Measurements from ENCODE around the gene AZU1. TPM values are rescaled to one million over a fixed set of nuclear protein-coding genes. Genes with fewer than 3 reads are reported as not detected.
"Not testable (repeated sequence)": the region's sequence is repeated elsewhere in the genome, so short reads cannot be mapped to it uniquely, and the experiment has no call there.

Gene AZU1
- total RNA-seq, 2 experiments from 2014 or later = not detected

DNA sequence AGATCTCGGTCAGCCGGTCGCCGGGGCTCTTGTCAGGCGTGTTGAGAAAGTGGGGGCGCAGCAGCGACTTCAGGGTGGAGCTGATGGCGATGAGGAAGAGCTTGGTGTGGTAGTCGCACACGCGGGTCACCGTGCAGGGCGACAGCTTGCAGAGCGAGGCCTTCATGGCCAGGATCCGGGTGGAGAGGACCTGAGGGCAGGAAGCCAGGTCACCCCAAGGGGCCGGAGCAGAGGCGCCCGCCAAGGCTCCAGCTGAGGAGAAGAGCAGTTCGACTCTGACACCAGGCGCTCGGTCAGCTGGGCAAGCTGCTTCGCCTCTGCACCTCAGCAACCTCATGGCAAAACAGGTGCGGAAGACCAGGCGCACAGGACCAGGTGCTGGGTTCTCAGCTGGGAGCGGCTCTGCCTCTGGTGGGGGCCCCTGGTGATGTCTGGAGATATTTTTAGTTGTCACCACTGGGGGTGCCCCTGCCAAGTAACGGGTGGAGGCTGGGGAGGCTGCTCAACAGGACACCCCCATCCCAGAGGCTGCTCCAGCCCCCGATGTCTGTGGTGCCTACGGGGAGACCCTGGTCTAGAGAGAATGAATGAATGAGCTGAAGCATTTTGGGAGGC, 47.7 kb downstream of the AZU1 start:
- ATAC-seq = no peak
- intact Hi-C loops (cut with micrococcal nuclease) = no loop called here
- DNase-seq = no peak
- CTCF ChIA-PET = interaction anchor here (0.7 to 2.5 kb wide), 2 partner anchors 12 to 116 kb away, joined by 3 to 9 read pairs; no protein-coding TSS in a partner anchor
- H3K27me3 Mint-ChIP-seq = no peaks in the 10 kb centered on the region
- H3K27ac Mint-ChIP-seq = no peak overlapping the region
- peaks cover 2% of the 10 kb centered on the region for H3K9me3 Mint-ChIP-seq
- TF ChIP-seq, protein P1, sequence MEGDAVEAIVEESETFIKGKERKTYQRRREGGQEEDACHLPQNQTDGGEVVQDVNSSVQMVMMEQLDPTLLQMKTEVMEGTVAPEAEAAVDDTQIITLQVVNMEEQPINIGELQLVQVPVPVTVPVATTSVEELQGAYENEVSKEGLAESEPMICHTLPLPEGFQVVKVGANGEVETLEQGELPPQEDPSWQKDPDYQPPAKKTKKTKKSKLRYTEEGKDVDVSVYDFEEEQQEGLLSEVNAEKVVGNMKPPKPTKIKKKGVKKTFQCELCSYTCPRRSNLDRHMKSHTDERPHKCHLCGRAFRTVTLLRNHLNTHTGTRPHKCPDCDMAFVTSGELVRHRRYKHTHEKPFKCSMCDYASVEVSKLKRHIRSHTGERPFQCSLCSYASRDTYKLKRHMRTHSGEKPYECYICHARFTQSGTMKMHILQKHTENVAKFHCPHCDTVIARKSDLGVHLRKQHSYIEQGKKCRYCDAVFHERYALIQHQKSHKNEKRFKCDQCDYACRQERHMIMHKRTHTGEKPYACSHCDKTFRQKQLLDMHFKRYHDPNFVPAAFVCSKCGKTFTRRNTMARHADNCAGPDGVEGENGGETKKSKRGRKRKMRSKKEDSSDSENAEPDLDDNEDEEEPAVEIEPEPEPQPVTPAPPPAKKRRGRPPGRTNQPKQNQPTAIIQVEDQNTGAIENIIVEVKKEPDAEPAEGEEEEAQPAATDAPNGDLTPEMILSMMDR (IDR thresholded peaks at IDR 0.05) = no peak
- peaks cover 10% of the 10 kb centered on the region for H3K4me1 Mint-ChIP-seq (ENCODE audit: low read depth)
- no peak overlapping the region for H3K4me3 Mint-ChIP-seq
- H3K36me3 Mint-ChIP-seq (ENCODE audit: low read depth) = peaks cover 5% of the 10 kb centered on the region
- POLR2A ChIA-PET = interaction anchor here (0.9 kb wide), 1 partner anchor 65 kb away, joined by 3 read pairs; no protein-coding TSS in a partner anchor

GRCh38 chr19:876089-876488, 48.5 kb downstream of the AZU1 start:
- Mint-ChIP-seq H3K27me3 (no peaks in the 10 kb centered on the region), H3K36me3 (ENCODE audit: low read depth) (peaks cover 4% of the 10 kb centered on the region), H3K27ac (no peak overlapping the region), H3K4me3 (no peak overlapping the region), H3K4me1 (ENCODE audit: low read depth) (peaks cover 10% of the 10 kb centered on the region), H3K9me3 (peaks cover 2% of the 10 kb centered on the region)
- DNase-seq (no peak), ATAC-seq (no peak)
- ChIA-PET CTCF (interaction anchor here (2.5 kb wide), 1 partner anchor 12 kb away, joined by 9 read pairs; no protein-coding TSS in a partner anchor), POLR2A (interaction anchor here (0.9 kb wide), 1 partner anchor 65 kb away, joined by 3 read pairs; no protein-coding TSS in a partner anchor)
- TF ChIP-seq, protein P1 (IDR thresholded peaks at IDR 0.05) = no peak
- intact Hi-C loops (cut with micrococcal nuclease) = no loop called here

DNA sequence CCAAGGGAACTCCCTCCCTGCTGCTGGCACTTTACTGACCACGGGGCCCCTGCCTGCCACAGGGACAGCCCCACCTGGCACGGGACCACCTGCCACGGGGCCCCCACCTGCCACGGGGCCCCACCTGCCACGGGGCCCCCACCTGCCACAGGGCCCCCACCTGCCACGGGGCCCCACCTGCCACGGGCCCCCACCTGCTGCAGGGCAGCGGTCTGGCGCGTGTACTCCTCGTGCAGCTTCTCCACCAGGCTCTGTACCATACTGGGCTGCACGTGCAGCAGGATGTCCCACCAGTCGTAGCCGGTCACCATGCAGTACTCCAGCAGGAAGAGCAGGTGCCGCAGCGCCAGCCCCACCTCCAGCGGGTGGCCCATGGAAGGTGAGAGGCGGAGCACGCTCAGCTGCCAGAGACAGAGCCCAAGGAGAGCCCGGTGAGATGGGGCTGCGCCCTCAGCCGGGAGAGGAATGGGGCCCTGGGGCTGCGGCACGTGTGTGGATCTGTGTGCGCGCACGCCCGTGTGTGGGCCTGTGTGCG, 49.2 kb downstream of the AZU1 start:
- H3K27me3 Mint-ChIP-seq = no peaks in the 10 kb centered on the region
- peaks cover 3% of the 10 kb centered on the region for H3K36me3 Mint-ChIP-seq (ENCODE audit: low read depth)
- ATAC-seq (no peak), DNase-seq (no peak)
- ChIA-PET CTCF (no interaction called here), POLR2A (no interaction called here)
- H3K9me3 Mint-ChIP-seq = no peaks in the 10 kb centered on the region
- peaks cover 8% of the 10 kb centered on the region for H3K4me1 Mint-ChIP-seq (ENCODE audit: low read depth)
- intact Hi-C loops (cut with micrococcal nuclease) = no loop called here
- H3K27ac Mint-ChIP-seq = no peak overlapping the region
- H3K4me3 Mint-ChIP-seq = no peak overlapping the region
- TF ChIP-seq, protein P1 (IDR thresholded peaks at IDR 0.05) = no peak

DNA sequence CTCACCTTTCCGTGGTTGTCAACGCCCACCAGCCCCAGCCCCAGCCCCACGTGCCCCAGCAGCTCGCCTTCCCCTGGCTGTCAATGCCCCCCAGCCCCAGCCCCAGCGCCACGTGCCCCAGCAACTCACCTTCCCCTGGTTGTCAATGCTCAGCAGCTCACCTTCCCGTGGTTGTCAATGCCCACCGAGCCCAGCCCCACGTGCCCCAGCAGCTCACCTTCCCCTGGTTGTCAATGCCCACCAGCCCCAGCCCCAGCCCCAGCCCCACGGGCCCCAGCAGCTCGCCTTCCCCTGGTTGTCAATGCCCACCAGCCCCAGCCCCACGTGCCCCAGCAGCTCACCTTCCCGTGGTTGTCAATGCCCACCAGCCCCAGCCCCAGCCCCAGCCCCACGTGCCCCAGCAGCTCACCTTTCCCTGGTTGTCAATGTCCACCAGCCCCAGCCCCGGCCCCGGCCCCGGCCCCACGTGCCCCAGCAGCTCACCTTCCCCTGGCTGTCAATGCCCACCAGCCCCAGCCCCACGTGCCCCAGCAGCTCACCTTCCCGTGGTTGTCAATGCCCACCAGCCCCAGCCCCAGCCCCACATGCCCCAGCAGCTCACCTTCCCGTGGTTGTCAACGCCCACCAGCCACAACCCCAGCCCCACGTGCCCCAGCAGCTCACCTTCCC, 50.5 kb downstream of the AZU1 start:
- H3K4me3 Mint-ChIP-seq; H3K27me3 Mint-ChIP-seq; ATAC-seq; DNase-seq; H3K9me3 Mint-ChIP-seq; intact Hi-C loops (cut with micrococcal nuclease); H3K27ac Mint-ChIP-seq; POLR2A ChIA-PET; H3K4me1 Mint-ChIP-seq (ENCODE audit: low read depth); H3K36me3 Mint-ChIP-seq (ENCODE audit: low read depth): not testable (repeated sequence)
- CTCF ChIA-PET = interaction anchor here (1.0 to 1.6 kb wide), 3 partner anchors 15 to 104 kb away, joined by 3 to 6 read pairs (median 3); no protein-coding TSS in a partner anchor

DNA sequence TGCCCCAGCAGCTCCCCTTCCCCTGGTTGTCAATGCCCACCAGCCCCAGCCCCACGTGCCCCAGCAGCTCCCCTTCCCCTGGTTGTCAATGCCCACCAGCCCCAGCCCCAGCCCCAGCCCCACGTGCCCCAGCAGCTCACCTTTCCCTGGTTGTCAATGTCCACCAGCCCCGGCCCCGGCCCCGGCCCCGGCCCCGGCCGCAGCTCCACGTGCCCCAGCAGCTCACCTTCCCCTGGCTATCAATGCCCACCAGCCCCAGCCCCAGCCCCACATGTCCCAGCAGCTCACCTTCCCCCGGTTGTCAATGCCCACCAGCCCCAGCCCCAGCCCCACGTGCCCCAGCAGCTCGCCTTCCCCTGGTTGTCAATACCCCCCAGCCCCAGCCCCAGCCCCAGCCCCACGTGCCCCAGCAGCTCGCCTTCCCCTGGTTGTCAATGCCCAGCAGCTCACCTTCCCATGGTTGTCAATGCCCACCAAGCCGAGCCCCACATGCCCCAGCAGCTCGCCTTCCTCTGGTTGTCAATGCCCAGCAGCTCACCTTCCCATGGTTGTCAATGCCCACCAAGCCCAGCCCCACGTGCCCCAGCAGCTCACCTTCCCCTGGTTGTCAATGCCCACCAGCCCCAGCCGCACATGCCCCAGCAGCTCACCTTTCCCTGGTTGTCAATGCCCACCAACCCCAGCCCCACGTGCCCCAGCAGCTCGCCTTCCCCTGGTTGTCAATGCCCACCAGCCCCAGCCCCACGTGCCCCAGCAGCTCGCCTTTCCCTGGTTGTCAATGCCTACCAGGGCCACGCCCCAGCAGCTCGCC, 51.3 kb downstream of the AZU1 start:
- H3K27me3 Mint-ChIP-seq; POLR2A ChIA-PET; H3K36me3 Mint-ChIP-seq (ENCODE audit: low read depth); H3K4me3 Mint-ChIP-seq; intact Hi-C loops (cut with micrococcal nuclease); H3K4me1 Mint-ChIP-seq (ENCODE audit: low read depth); DNase-seq; ATAC-seq; H3K27ac Mint-ChIP-seq; H3K9me3 Mint-ChIP-seq: not testable (repeated sequence)
- CTCF ChIA-PET = interaction anchor here (0.6 to 1.6 kb wide), 4 partner anchors 15 to 254 kb away, joined by 3 to 6 read pairs (median 3); no protein-coding TSS in a partner anchor

Data from activated CD8-positive, alpha-beta T cell treated with anti-CD3 and anti-CD28 coated beads for 36 hours (primary cell).